HepG2 (cell line): ENCODE measurements around the gene GJA9. TPM values are rescaled to one million over a fixed set of nuclear protein-coding genes. Genes with fewer than 3 reads are reported as not detected.

Experiments used
- ATAC-seq: fragments of 200-7000 bp; cut with Tn5 transposase; 3 replicates; pipeline ENCODE4 v1.9.1; 2020; ENCODE audit warnings: mild to moderate bottlenecking, moderate library complexity
- BruUV-seq: library from RNA; stranded (reverse); fragments of 400-500 nt; replicated peaks from 2 replicates; lab custom pipeline; 2021; lab: Mats Ljungman, UMichigan
- CTCF ChIA-PET: fragments of 300-600 bp; formaldehyde crosslinking; extraction: SDS; loops from one replicate; lab custom pipeline; 2021; ENCODE audit warnings: low total read pairs, inconsistent platforms, low intra/inter-chr PET ratio; lab: Yijun Ruan, JAX
- POLR2A ChIA-PET: fragments of 350-600 bp; sonication (Branson Sonifier 250); formaldehyde crosslinking; loops from one replicate; lab custom pipeline; 2020; ENCODE audit warnings: antibody characterized with exemption, inconsistent platforms; lab: Yijun Ruan, JAX
- DNase-seq: peaks from one replicate; pipeline ENCODE4 v3.0.0-alpha.2; 2015; ENCODE audit warnings: low spot score
- FAIRE-seq: peaks from 3 replicates; lab custom pipeline; 2011; peaks lifted over from hg19 to GRCh38; lab: Jason Lieb, UNC
- H2AFZ ChIP-seq: one replicate; pipeline ENCODE4 v1.6.1; 2011; ENCODE audit warnings: low read length, inconsistent platforms
- H3K27ac ChIP-seq: fragments of 300-600 bp; 3 replicates; pipeline ENCODE4 v1.8.0; 2011; ENCODE audit warnings: mixed run types, mild to moderate bottlenecking, mixed read lengths, low read length, inconsistent platforms; ENCODE audit not compliant: insufficient read depth; ENCODE audit errors: extremely low read length
- H3K27me3 ChIP-seq, 2 experiments: fragments of 200-600 bp in 1 of 2; 2 replicates in 1 of 2; 3 replicates in 1 of 2; pipeline versions ENCODE4 v1.6.0 to v1.8.0; 2011; ENCODE audit warnings: low read length in 2 of 2, mild to moderate bottlenecking in 2 of 2, moderate library complexity in 2 of 2, inconsistent platforms in 1 of 2; ENCODE audit not compliant: insufficient read depth in 2 of 2, control insufficient read depth in 1 of 2
- H3K36me3 ChIP-seq, 2 experiments: fragments of 200-600 bp in 1 of 2; replicated peaks in 1 of 2; 2 replicates in 1 of 2; 3 replicates in 1 of 2; pipeline versions ENCODE4 v1.5.1 to v1.8.0; 2011; ENCODE audit warnings: low read length in 2 of 2, inconsistent platforms in 1 of 2; ENCODE audit not compliant: insufficient read depth in 2 of 2, control insufficient read depth in 1 of 2
- H3K4me1 ChIP-seq: 2 replicates; pipeline ENCODE4 v1.5.1; 2012; ENCODE audit warnings: low read length, inconsistent platforms; ENCODE audit not compliant: insufficient read depth
- H3K4me2 ChIP-seq: 2 replicates; pipeline ENCODE4 v1.6.0; 2011; ENCODE audit warnings: low read depth, low read length, inconsistent platforms
- H3K4me3 ChIP-seq, 3 experiments: fragments of 200-600 bp in 1 of 3; sonication (generic), shearing (Covaris generic) in 1 of 3; replicated peaks in 1 of 3; 2 replicates each; pipeline ENCODE4 v1.5.1; 2011 to 2016; ENCODE audit warnings: low read length in 3 of 3, inconsistent platforms in 2 of 3, low read depth in 2 of 3, mild to moderate bottlenecking in 2 of 3, control low read depth in 1 of 3, mixed read lengths in 1 of 3; ENCODE audit not compliant: insufficient read depth in 1 of 3
- H3K79me2 ChIP-seq: one replicate; pipeline ENCODE4 v1.6.1; 2011; ENCODE audit warnings: low read length, inconsistent platforms; ENCODE audit not compliant: insufficient read depth
- H3K9ac ChIP-seq: 2 replicates; pipeline ENCODE4 v1.6.0; 2011; ENCODE audit warnings: mild to moderate bottlenecking, low read depth, low read length, inconsistent platforms; ENCODE audit not compliant: insufficient read depth
- H3K9me3 ChIP-seq: 2 replicates; pipeline ENCODE4 v1.5.1; 2012; ENCODE audit warnings: mild to moderate bottlenecking, low read length
- H4K20me1 ChIP-seq: 2 replicates; pipeline ENCODE4 v1.6.0; 2011; ENCODE audit warnings: inconsistent platforms, mild to moderate bottlenecking, low read length, moderate library complexity; ENCODE audit not compliant: insufficient read depth
- DBP ChIP-seq: sonication (generic); formaldehyde crosslinking; IDR thresholded peaks from 2 replicates; pipeline ENCODE4 v1.4.0; 2020; ENCODE audit warnings: missing genetic modification reagents; ENCODE audit errors: not compliant biosample characterization
- ETV5 ChIP-seq: IDR thresholded peaks from 2 replicates; pipeline ENCODE4 v1.6.1; 2018; ENCODE audit warnings: missing biosample characterization, missing genetic modification reagents, inconsistent platforms, borderline replicate concordance
- GATA4 ChIP-seq: sonication (generic); IDR thresholded peaks from 2 replicates; pipeline ENCODE4 v1.6.1; 2016; ENCODE audit warnings: antibody characterized with exemption, low read depth, borderline replicate concordance
- HDAC2 ChIP-seq: sonication (generic); formaldehyde crosslinking; IDR thresholded peaks from 2 replicates; pipeline ENCODE4 v1.4.0; 2020; ENCODE audit warnings: missing genetic modification reagents
- HMGA1 ChIP-seq: sonication (generic); formaldehyde crosslinking; conservative IDR thresholded peaks from 2 replicates; pipeline ENCODE4 v1.4.0; 2020; ENCODE audit warnings: missing genetic modification reagents
- JUND ChIP-seq: sonication (generic); formaldehyde crosslinking; IDR thresholded peaks from 2 replicates; pipeline ENCODE4 v1.8.0; 2022; ENCODE audit warnings: mild to moderate bottlenecking, missing genetic modification reagents
- NFYB ChIP-seq: sonication (generic); formaldehyde crosslinking; IDR thresholded peaks from 2 replicates; pipeline ENCODE4 v1.4.0; 2020; ENCODE audit warnings: missing genetic modification reagents
- NR2F6 ChIP-seq, 2 experiments: IDR thresholded peaks; 2 replicates each; pipeline ENCODE4 v1.6.1; 2016; ENCODE audit warnings: antibody characterized with exemption in 1 of 2, mild to moderate bottlenecking in 1 of 2
- PBX2 ChIP-seq: IDR thresholded peaks from 2 replicates; pipeline ENCODE4 v1.6.1; 2016; ENCODE audit warnings: control low read depth
- TCF7 ChIP-seq: sonication (generic); IDR thresholded peaks from 2 replicates; pipeline ENCODE4 v1.6.1; 2016; ENCODE audit warnings: antibody characterized with exemption, low read depth
- ZBTB20 ChIP-seq: sonication (generic); formaldehyde crosslinking; IDR thresholded peaks from 2 replicates; pipeline ENCODE4 v1.8.1; 2023; ENCODE audit warnings: missing genetic modification reagents, low read depth, mild to moderate bottlenecking, borderline replicate concordance
- ZBTB38 ChIP-seq: sonication (generic); formaldehyde crosslinking; IDR thresholded peaks from 2 replicates; pipeline ENCODE4 v1.5.1; 2020; ENCODE audit warnings: mild to moderate bottlenecking, missing genetic modification reagents
- ZNF160 ChIP-seq: sonication (generic); formaldehyde crosslinking; IDR thresholded peaks from 2 replicates; pipeline ENCODE4 v1.8.0; 2022; ENCODE audit warnings: mild to moderate bottlenecking, inconsistent platforms, missing genetic modification reagents
- ZNF256 ChIP-seq: sonication (generic); formaldehyde crosslinking; conservative IDR thresholded peaks from 2 replicates; pipeline ENCODE4 v1.4.0; 2020; ENCODE audit warnings: missing genetic modification reagents
- ZNF773 ChIP-seq: sonication (generic); formaldehyde crosslinking; IDR thresholded peaks from 2 replicates; pipeline ENCODE4 v1.4.0; 2020; ENCODE audit warnings: missing genetic modification reagents, borderline replicate concordance
- WGBS: methylation state at CpG from one replicate; pipeline ENCODE4 v1.1.6; 2017; ENCODE audit warnings: low lambda C conversion rate; 5-methylcytosine and 5-hydroxymethylcytosine counted together
- in situ Hi-C: cut with HindIII; loops from 2 replicates; pipeline ENCODE4 v1.10.0; 2017; ENCODE audit warnings: low pct_unique_long_range_greater_than_20kb; ENCODE audit not compliant: extremely low pct_ligation_motif_present
- intact Hi-C: fragments of 100-400 bp; cut with micrococcal nuclease; formaldehyde crosslinking; loops from one replicate; pipeline ENCODE4 v1.10.0; 2022; ENCODE audit not compliant: unreplicated experiment
- polyA plus RNA-seq, 8 experiments: library from polyadenylated mRNA; depleted of rRNA in 3 of 8; stranded (reverse) in 7 of 8; unstranded in 1 of 8; fragments of >200 nt; fragmentation: Illumina TruSeq in 4 of 8; extraction: Trizol in 4 of 8; gene quantifications; 2 replicates each; pipeline versions ENCODE4 v1.2.1 to v1.2.3, GENCODE V29; 2011 to 2016; ENCODE audit warnings: low read depth in 4 of 8, missing spikeins in 1 of 8, mixed read lengths in 1 of 8; ENCODE audit not compliant: insufficient read depth in 1 of 8
- total RNA-seq, 5 experiments: library from RNA; depleted of rRNA; stranded (reverse); fragments of >200 nt; fragmentation: Illumina TruSeq; extraction: Trizol; gene quantifications; 2 replicates each; pipeline ENCODE4 v1.2.3, GENCODE V29; 2016; ENCODE audit warnings: low read depth in 1 of 5

The GJA9 gene
- total and polyA plus RNA-seq, 2 of the 13 experiments (the other 11 are each of a cell fraction or from before 2014, with no cell fraction given) = 0.08 to 0.13 TPM

- Histone ChIP-seq H3K36me3 (peaks cover 0 to 1% of the 10 kb centered on the region in 2 experiments; a peak in 1 of 5 replicates), H3K4me2 (no peak overlapping the region), H3K27me3 (no peaks in the 10 kb centered on the region), H3K9ac (no peak overlapping the region), H3K9me3 (no peaks in the 10 kb centered on the region), H4K20me1 (no peaks in the 10 kb centered on the region), H2AFZ (no peak overlapping the region), H3K27ac (no peak overlapping the region), H3K79me2 (no peaks in the 10 kb centered on the region), H3K4me1 (peaks cover 13% of the 10 kb centered on the region), H3K4me3 (no peak overlapping the region)
- FAIRE-seq (no peak), DNase-seq (no peak), ATAC-seq (no peak)
- ChIA-PET CTCF (no interaction called here), POLR2A (no interaction called here)
- in situ Hi-C loops = no loop called here
- 94% methylated on average over 3 of the region's 3 CpGs for WGBS
- no TSS peak for BruUV-seq
- intact Hi-C loops = no loop called here
- TF ChIP-seq TCF7 (no peak), JUND (CRISPR knock-in tag) (no peak), ZBTB20 (CRISPR knock-in tag) (no peak), HDAC2 (CRISPR knock-in tag) (no peak), ZBTB38 (CRISPR knock-in tag) (no peak), PBX2 (CRISPR knock-in tag) (no peak), ETV5 (CRISPR knock-in tag) (no peak), NR2F6 (IDR thresholded peaks at IDR 0.05) (no peak), NR2F6 (CRISPR knock-in tag; IDR thresholded peaks at IDR 0.05) (no peak), HMGA1 (CRISPR knock-in tag) (no peak), DBP (CRISPR knock-in tag) (no peak), GATA4 (no peak), NFYB (CRISPR knock-in tag) (no peak), ZNF256 (CRISPR knock-in tag) (no peak), ZNF160 (CRISPR knock-in tag) (no peak), ZNF773 (CRISPR knock-in tag) (no peak)
Observed at GRCh38 chr1:38926091-38926490, 44.7 kb upstream of the GJA9 start.
